SIG-M5 (cell line): ENCODE data around the gene APH1A.
"Not testable (repeated sequence)": the region's sequence is repeated elsewhere in the genome, so short reads cannot be mapped to it uniquely, and the experiment has no call there.

Experiments
- DNase-seq: peaks from one replicate; lab custom pipeline; 2025; lab: John Stamatoyannopoulos, UW

APH1A gene

DNA sequence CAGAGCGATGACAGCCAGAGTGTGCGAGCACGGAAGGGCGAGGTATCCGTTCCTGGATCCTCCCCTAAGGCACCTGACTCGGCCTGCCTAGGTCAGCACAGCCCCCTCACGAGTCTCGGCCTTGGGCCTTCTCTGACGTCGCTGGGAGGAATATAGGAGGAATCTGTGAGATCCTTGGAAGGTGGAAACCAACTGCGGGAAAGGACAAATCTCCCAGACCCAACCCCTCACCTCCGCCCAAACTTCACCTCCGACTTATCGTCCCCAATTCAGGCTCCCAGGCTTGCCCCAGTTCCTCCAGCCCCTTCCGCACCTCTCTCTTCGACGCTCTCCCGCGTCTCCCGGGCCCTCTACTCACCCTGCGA, 494 bp downstream of the APH1A start:
- no peak for DNase-seq

DNA sequence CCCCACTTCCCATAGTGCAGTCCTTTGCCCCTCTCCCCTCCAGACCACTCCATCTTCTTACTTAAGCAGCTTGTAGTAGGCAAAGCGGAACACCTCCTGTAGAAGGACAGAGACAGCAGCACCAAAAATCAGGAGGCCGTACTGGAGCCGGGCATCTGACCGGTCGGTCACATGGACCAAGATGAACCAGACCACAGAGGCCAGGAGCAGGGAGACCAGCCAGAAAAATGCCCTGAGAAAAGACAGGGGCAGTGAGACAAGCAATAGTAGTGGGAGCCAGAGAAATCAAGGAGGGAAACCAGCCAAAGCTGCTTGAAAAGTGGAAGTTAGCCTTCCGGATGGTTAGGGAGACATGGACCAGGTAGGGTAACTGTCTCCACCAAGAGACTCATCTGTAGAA, 920 bp downstream of the APH1A start:
- no peak for DNase-seq

DNA sequence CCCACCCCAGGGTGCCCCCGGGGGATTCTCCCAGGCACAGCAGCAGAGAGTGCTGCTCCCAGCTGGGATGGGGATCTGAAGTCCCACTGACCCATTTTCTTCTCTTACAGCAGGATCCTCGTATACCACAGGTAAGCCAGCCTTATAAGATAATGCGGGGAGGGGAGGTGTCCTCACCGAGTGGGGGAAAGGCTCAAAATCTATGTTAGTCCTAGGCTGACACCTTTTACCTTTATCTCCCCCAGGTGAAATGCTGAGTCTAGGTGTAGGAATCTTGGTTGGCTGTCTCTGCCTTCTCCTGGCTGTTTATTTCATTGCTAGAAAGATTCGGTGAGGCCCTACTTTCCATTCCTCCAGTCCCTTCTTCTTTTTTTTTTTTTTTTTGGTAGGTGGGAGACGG, 5.3 kb downstream of the APH1A start:
- no peak for DNase-seq

DNA sequence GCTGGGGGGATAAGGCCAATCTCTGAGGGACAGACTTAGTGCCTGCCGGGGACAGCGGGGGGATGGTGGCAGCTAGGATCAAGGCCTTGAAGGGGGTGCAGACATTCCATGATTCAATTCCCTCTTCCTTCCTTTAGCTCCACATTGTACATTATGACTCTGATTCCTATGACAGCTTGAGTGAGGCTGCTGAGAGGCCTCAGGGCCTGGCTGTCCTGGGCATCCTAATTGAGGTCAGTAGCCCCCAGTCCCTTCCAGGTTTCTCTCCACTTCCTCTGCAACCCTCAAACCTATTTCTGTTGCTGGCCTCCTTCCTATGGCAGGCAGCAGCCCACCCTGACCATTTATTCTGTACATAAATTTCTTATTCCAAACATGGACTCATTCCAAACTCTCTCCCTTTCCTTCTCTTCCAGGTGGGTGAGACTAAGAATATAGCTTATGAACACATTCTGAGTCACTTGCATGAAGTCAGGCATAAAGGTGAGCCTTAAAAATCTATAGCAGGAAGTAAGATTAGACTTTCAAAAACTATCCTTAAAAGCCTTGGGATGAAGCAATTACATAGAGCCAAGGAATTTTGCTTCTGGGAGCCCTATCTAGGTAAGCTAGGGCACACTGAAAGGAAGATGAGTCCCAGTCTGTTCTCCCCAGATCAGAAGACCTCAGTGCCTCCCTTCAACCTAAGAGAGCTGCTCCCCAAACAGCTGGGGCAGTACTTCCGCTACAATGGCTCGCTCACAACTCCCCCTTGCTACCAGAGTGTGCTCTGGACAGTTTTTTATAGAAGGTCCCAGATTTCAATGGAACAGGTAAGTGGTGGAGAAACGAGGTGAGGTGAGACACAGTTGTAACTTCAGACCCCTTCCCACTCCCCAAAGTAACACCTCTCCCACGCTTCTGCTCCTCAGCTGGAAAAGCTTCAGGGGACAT, 6.2 kb downstream of the APH1A start:
- DNase-seq, result no peak

DNA sequence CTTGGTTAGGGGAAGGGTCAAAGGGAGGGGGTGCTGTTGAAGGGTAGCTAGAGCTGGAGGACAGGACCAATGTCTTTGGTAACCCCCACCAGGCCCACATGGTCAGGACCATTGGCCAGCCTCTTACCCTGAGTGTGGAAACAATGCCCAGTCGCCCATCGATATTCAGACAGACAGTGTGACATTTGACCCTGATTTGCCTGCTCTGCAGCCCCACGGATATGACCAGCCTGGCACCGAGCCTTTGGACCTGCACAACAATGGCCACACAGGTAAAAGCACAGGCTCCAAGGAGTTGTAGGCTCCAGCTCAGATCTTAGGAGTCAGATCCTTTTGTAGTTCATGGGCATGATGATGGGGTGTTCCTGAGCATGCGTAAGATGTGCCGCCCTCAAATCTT, 7.4 kb downstream of the APH1A start:
- no peak for DNase-seq

DNA sequence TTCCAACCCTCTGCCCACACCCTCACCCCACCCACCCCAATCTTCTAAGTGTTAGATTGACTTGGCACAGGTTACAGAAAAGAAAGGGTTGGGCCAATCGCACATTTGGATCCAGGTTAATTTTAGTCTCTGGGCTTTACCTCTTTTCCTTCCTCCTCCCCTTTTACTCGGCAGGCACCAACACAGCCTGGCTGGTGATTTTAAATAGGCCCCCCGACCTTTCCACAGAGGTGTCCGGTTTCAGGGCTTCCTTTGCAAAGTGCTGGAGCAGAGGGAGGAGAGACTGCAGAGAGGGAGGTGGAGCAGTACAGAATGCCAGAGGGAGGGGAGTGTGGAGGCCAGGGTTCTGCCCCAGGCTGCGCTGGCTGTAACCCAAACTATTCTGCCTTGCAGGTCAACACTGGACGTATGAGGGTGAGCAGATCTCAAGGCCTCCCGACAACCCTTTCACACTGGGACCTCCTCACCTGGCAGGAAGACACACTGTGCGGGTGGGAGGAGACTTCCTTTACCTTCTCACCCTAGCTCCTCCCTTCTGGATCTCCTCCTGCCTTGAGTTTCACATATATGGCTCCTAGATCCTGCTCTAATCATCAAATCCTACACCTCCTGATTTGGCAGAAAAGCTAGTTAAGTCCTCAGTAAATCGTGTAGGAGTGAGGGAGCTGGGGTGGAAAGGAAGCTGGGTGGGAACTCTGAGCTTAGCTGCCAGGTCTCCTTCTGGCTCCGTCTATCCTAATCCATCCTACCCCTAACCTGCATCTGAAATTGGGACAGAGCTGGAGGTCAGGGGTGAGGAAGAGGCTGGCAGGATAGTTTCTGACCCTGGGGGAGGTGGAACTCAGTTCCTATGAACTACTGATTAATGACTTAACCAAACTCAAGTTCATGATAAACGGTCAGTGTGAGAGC, 8.8 kb downstream of the APH1A start:
- no peak for DNase-seq

DNA sequence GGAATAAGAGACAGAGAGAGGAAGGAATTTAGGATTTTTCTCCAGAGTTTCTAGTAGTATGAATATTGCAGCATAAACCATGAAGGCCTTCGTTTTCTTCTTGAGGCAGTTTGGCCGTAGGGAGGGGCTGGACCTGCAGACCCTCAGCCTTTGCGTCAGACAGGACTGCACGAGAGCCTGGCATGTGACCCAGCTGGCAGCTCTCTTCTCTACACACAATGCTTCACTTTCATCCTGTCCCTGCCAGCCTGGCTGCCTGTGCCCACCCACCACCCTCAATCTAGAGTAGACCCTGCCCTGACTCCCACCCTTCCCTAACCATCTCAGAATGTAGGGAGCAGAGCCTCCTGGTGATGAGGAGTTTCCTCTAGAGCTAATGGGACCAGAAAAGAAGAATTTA, 9.6 kb downstream of the APH1A start:
- DNase-seq, result no peak

DNA sequence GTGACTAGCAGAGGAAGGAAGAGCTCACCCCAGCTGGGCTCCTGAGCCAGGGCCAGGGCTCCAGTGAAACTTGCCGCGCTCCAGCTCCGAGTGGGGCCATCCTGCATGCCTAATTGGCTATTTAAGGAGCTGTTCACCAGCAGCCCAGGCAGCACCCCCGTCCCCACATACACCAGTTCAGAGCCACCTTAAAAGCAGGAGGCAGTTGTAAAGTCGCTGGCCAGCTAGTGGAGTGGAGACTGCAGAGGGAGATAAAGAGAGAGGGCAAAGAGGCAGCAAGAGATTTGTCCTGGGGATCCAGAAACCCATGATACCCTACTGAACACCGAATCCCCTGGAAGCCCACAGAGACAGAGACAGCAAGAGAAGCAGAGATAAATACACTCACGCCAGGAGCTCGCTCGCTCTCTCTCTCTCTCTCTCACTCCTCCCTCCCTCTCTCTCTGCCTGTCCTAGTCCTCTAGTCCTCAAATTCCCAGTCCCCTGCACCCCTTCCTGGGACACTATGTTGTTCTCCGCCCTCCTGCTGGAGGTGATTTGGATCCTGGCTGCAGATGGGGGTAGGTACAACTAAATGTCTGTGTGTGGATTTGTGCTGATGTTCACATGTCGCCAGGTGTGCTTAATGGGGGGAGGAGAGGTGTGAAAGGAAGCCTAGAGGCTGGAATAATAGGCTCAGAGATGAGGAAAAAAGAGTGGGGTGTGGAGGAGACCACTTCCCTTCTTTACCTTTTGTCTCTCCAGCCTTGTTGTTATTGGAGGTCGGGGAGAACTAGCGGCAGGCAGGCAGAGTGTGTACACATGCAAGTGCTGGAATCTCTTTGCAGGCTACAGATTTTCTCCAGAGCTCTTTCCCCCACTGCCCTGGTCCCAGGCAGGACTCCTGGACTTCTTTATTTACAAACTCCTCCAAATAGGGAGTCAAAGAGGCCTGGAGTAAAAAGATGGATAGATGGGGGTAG, 10.9 kb downstream of the APH1A start, which contains the start of gene CA14:
TSS of gene CA14 (plus strand) at position 151 of the 962 bp plus-strand sequence. CDS start at position 506, 355 bp downstream.
- no peak for DNase-seq

DNA sequence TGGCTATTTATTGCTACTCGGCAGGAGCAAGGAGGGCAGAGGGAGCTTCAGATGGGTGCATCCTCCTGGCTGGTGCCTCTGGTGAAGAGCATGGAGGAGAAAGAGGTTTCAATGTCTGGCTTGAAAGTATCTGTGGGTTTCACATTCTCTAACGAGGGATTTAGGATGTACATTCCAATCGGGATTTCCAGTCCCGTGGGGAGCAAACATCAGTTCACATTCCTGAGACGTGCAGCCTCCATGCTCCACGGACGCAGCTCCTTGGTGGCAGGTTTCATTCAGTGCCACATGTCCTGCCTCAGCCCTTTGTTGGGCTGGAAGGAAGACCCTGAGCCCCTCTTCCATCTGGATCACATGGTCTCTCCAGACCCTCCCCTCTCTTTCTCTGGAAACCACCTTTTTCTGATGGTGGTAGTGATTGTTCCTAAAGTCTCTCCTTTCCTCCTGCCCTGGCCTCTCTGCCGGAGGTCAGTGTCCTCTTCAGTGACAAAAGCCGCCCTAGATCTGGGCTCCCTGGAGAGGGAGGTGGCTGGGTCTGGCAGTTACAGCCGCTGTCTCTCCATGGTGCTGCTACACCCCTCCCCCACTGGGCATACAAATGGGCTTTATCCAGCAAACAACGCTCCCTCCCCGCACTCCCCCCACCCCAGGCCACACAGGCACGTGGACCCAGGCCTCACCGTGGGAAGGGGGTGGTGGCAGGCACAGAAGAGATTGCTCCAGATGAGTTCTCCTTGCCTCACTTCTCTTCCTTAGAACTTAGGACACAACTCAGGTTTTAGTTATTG, 12.1 kb downstream of the APH1A start:
- DNase-seq, result no peak

DNA sequence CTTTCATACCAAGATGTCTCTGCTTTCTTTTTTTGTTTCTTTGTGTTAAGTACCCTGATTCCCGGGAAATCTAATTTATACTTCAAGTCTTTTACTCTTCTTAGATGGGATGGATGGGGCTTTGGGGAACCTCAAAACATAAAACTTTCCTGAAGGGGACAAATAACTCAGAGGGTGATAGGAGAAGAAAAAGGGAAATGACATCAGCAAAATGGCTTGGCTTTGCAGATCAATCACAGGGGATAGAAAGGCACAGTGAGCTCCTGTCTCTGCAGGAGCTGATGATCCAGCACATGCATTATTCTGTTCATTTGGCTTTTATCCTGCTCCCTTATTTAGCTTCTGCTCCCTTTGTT, 12.6 kb downstream of the APH1A start:
- DNase-seq, result no peak

DNA sequence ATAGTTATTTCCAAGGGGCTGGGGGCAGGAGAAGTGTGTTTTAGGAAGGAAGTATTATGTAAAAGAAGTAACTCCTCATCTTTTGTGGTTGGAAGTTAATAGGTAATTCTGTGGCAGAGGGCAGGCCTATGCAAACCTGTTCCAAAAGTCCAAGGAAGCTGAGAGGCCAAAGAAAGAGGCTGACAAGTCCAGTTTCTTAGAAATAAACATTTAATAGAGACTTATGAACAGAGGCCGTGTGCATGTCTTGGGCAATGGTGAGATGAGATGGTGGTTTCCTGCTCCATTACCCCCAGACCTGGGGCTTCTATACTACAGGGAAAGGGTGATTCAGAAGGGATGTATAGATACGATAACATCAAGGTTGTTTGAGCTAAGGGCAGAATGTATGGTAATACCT, 18.9 kb downstream of the APH1A start:
- DNase-seq, result no peak

DNA sequence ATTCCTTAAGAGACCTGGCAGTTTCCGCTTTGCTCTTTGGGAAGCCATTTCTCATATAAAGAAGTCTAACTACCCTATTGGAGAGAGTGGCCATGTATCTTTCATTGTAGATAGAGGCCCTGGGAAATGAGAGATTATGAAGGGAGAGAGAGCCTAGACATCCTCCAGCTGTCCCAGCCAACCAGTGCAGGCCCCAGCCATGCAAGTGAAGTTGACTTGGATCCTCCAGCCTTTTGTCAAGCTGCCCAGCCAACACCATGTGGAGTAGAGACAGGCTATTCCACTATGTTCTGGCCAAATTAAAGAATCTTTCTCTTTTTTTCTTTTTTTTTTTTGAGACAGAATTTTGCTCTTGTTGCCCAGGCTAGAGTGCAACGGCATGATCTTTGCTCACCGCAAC, 25.8 kb downstream of the APH1A start:
- DNase-seq, result no peak

DNA sequence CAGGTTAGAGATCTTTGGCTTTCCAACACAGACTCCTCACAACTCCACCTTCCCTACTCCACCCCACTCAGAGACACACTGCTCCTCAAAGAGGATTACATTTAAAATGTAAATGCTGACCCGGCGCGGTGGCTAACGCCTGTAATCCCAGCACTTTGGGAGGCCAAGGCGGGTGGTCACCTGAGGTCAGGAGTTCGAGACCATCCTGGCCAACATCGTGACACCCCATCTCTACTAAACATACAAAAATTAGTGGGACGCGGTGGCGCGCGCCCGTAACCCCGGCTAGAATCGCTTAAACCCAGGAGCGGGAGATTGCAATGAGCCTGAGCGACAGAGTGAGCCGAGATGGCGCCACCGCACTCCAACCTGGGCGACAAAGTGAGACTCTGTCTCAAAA, 31.1 kb downstream of the APH1A start:
- no peak for DNase-seq

DNA sequence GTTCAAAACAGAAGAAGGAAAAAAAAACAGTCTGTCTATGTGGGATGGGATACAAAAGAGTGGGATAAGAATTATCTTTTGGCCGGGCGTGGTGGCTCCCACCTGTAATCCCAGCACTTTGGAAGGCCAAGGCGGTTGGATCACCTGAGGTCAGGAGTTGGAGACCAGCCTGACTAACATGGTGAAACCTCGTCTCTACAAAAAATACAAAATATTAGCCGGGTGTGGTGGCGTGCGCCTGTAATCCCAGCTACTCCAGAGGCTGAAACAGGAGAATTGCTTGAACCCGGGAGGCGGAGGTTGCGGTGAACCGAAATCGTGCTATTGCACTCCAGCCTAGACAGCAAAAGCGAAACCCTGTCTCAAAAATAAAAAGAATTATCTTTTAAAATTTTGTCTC, 31.6 kb downstream of the APH1A start:
- not testable (repeated sequence) for DNase-seq

DNA sequence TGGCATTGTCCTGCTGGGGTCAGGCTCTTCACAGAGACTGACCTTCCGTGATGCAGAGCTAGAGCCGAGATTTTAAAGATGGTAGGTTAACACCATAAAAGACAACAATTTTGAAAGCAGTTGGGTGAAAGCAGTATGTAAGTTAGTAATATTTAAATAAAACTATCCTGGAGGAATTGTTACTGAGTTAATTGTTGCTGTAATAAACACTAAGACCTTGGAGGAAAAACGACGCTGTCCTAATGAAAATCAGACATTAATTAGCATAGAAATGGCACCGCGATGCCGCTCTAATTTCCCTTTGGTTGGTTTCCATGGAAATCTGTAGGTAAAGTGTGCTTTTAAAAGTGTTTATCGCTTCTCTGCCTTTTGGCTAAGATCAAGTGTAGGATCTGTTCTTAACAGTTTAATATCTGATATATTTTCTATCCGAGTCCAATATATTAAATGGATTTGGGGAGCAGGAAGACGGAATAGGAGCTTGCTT, 32.2 kb downstream of the APH1A start:
- no peak for DNase-seq

DNA sequence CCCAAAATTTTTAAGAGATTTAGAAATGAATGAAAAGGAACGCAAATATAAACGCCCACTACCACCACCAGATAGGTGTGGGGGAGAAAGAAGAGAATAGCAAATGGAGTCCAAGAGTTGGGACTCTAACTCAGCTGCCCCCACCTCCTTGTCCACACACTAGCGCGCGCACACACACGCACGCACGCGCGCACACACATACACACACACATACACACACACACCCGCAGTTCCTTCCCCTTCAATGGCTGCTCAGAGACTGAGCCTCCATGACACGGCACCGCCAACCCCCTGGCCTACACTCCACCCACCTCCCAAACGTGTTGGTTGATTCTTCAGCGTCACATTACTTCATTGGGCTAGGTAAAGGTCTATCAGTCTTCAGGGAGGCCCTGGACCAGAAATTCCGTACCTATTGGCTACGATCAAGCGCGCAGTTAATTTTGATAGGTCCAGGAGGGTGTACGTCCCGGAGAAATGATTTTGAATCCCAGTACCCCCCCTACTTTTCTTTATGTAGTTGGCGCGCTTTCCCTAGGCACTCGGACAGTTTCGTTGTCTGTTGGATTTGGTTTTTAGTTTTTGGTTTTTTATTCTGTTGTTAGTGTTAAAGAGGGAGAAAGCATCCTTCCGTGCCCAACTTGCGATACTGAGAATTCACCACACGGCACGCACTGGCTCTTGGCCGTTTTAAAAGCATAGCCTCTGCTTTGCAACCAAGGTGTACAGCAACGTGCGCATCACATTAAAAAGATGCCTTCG, 32.8 kb downstream of the APH1A start, which contains the start of gene ANP32E:
TSS of gene ANP32E (minus strand) at position 261 of the 762 bp plus-strand sequence. CDS start 326 bp downstream, outside the sequence.
- peak; percentile 100 for DNase-seq

DNA sequence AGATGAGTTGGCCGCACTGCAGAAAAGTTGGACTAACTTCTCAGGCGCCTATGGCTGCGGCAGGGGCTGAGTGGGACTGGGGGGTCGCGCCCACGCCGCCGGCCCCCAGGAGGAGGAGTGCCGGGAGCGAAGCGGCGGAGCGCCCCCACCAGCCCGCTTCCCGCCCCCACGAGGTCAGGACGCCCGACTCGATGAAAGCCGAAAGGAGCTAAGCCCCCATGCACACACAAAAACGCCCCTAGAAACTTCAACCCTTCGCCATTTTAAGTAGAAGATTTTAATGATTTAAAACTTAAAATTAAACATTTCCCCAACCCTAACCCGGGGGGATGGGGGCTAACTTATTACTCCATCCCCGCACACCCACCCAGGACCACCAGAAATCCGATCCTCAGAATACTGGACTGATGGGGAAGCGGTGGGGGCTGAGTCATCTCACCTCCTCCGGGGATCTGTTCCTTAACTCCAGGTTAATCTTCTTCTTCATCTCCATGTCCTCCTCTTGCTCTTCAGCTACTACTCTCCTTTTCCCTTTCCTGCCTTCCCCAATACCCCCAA, 33.4 kb downstream of the APH1A start:
- DNase-seq, result no peak

DNA sequence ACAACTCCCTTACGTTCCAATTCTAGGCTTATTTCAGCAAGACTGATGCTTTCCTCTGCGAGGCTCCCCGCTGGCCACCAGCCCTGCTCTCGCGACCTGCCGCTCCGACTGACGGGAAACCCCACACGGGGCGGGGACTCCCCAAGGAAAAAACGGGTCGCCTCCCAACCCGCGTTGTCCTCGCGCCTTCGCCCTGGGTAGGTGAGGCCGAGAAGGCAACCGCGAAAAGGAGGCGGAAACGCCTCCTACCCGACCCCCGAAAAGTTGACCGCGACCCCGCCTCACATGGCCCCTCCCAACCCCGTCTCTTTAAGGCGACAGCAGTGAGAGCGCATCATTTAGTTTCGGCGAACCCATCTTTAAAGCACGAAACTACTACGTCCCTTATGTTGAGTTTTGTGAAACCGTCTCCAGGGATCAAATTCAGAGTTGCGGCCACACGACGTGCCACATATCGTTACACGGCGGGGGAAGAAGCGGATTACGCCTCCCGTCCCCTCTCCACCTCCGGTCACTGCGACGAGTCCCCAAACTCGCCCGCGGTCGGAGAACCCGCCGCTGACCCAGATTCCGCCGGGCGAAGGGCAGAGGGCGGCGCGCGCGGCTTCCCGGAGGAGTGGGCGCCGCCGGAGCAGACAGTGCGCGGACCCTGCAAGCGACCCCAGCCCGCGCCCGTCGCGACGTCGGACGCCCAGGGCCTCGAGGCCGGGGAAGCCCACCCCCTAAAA, 34.1 kb downstream of the APH1A start:
- peak; percentile 75 for DNase-seq

DNA sequence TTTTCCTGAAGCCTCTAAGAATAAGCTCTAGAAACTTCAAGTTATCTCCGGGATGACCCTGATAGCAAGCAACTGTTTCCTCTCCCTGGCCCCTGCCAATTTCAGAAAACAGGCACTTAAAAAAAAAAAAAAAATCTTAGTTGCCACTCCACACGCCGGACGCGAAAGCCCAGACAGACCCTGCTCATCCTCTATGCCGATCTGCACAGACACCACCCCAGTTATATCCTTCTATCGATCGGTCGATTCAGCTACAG, 34.6 kb downstream of the APH1A start:
- no peak for DNase-seq
